Spleen (tissue), 11 donors: ENCODE measurements around the gene RNPEPL1. TPM values are rescaled to one million over a fixed set of nuclear protein-coding genes. Genes with fewer than 3 reads are reported as not detected.

Experiments used
- DNase-seq: peaks from one replicate; pipeline ENCODE4 v3.0.0-alpha.2; 2020
- H3K27ac ChIP-seq, 8 donors: fragments of 200-600 bp; sonication (generic) in 7 of 8; 1 replicate in 4 of 8; 2 replicates in 4 of 8; pipeline versions ENCODE4 v1.5.0 to v1.8.0; 2016 to 2021; ENCODE audit warnings: inconsistent platforms in 4 of 8, mild to moderate bottlenecking in 4 of 8, moderate library complexity in 1 of 8
- H3K27me3 ChIP-seq, 7 donors: fragments of 200-600 bp; sonication (generic) in 6 of 7; replicated peaks in 1 of 7; 1 replicate in 4 of 7; 2 replicates in 3 of 7; pipeline versions ENCODE4 v1.5.0 to v1.8.0; 2016 to 2021; ENCODE audit warnings: inconsistent platforms in 3 of 7, mild to moderate bottlenecking in 1 of 7
- H3K36me3 ChIP-seq, 6 donors: fragments of 200-600 bp; sonication (generic) in 5 of 6; 1 replicate in 4 of 6; 2 replicates in 2 of 6; pipeline versions ENCODE4 v1.5.0 to v1.8.0; 2016 to 2021; ENCODE audit warnings: inconsistent platforms in 2 of 6
- H3K4me1 ChIP-seq, 6 donors: fragments of 200-600 bp; sonication (generic) in 5 of 6; 1 replicate in 3 of 6; 2 replicates in 3 of 6; pipeline versions ENCODE4 v1.5.0 to v1.8.0; 2016 to 2021; ENCODE audit warnings: inconsistent platforms in 3 of 6
- H3K4me3 ChIP-seq, 8 donors: fragments of 200-600 bp; sonication (generic) in 7 of 8; 1 replicate in 4 of 8; 2 replicates in 4 of 8; pipeline versions ENCODE4 v1.5.0 to v1.8.0; 2016 to 2021; ENCODE audit warnings: inconsistent platforms in 4 of 8, mild to moderate bottlenecking in 4 of 8, moderate library complexity in 2 of 8
- H3K9me3 ChIP-seq, 8 donors: fragments of 200-600 bp; sonication (generic) in 7 of 8; 1 replicate in 4 of 8; 2 replicates in 4 of 8; pipeline versions ENCODE4 v1.5.0 to v1.8.0; 2016 to 2021; ENCODE audit warnings: inconsistent platforms in 4 of 8
- CTCF ChIP-seq, 11 experiments: fragments of 200-600 bp in 7 of 11; fragments of 450-650 bp in 4 of 11; sonication (generic) in 4 of 11; IDR thresholded peaks in 8 of 11; conservative IDR thresholded peaks in 3 of 11; 1 replicate in 7 of 11; 2 replicates in 4 of 11; pipeline versions ENCODE4 v1.4.0 to v1.8.0; 2016 to 2021; ENCODE audit warnings: antibody characterized with exemption in 11 of 11, inconsistent platforms in 4 of 11, mild to moderate bottlenecking in 1 of 11
- POLR2A ChIP-seq, 3 donors: fragments of 450-650 bp; IDR thresholded peaks; one replicate each; pipeline ENCODE4 v1.5.1; 2017; ENCODE audit warnings: antibody characterized with exemption in 3 of 3, mild to moderate bottlenecking in 1 of 3
- POLR2AphosphoS5 ChIP-seq, 3 donors: sonication (generic); formaldehyde crosslinking; IDR thresholded peaks; one replicate each; pipeline ENCODE4 v1.5.1; 2017; ENCODE audit warnings: antibody characterized with exemption in 3 of 3
- WGBS, 5 donors: extraction: QIAGEN DNeasy Blood & Tissue Kit in 3 of 5; methylation state at CpG; one replicate each; pipeline versions ENCODE4 v1.1.5 to v1.1.7; 2013 to 2018; 5-methylcytosine and 5-hydroxymethylcytosine counted together
- intact Hi-C: fragments of 100-400 bp; cut with DNase I; formaldehyde crosslinking; loops from one replicate; pipeline ENCODE4 v1.15.0; 2023; ENCODE audit warnings: low total_unique reads
- polyA plus RNA-seq, 3 donors: library from polyadenylated mRNA; stranded (reverse); fragments of 200-250 nt; gene quantifications; one replicate each; pipeline ENCODE4 v1.2.1, GENCODE V29; 2013
- total RNA-seq, 7 donors: library from RNA; depleted of rRNA in 3 of 7; stranded (reverse); fragments of >200 nt in 3 of 7; fragmentation: NEBNext Ultra II Directional in 4 of 7; extraction: Animal tissue kit (Norgen Biotek cat#: 25700) in 4 of 7; gene quantifications; one replicate each; pipeline versions ENCODE4 v1.1.0 to v1.2.1, GENCODE V29; 2016 to 2021
- donor health status: healthy with polysubstance abuse.
- donor health status: DM: no; HTN: no; CAD: no; lungs with moderate emphysema.
- donor health status: DM: no; HTN: no; CAD: no.
- donor health status: Bipolar disorder and iron deficiency.
- donor health status: healthy.
- donor health status: DM: no; HTN: no; CAD: no.
- donor health status: DM: yes; HTN: yes; CAD: no.

Gene RNPEPL1
- total and polyA plus RNA-seq, 10 donors = 57.2 to 165 (median 87.4) TPM

- DNase-seq = peak; percentile 54
- peaks cover 0 to 9% (median 4%) of the 10 kb centered on the region in 8 donors for H3K9me3 ChIP-seq
- peaks cover 0 to 33% (median 2%) of the 10 kb centered on the region in 6 donors for H3K36me3 ChIP-seq
- H3K27ac ChIP-seq = no peak overlapping the region
- peaks cover 0 to 45% (median 34%) of the 10 kb centered on the region in 6 donors for H3K4me1 ChIP-seq
- no peaks in the 10 kb centered on the region for H3K27me3 ChIP-seq
- WGBS, 5 donors = 88 to 93% (median 91%) methylated on average over 17 of the region's 17 CpGs
- H3K4me3 ChIP-seq = no peak overlapping the region
- TF ChIP-seq CTCF (IDR thresholded peaks at IDR 0.05 in 8 of 11, conservative IDR thresholded peaks at IDR 0.05 in 3 of 11) = no peak
- TF ChIP-seq POLR2A (IDR thresholded peaks at IDR 0.05) = no peak
- TF ChIP-seq POLR2AphosphoS5 (IDR thresholded peaks at IDR 0.05) = no peak
- intact Hi-C loops = no loop called here
These were observed 59.6 kb downstream of the RNPEPL1 start for GRCh38 chr2:240627736-240628506.

GRCh38 chr2:240628507-240628807, 60.2 kb downstream of the RNPEPL1 start:
- TF ChIP-seq POLR2AphosphoS5 (IDR thresholded peaks at IDR 0.05) (no peak), POLR2A (IDR thresholded peaks at IDR 0.05) (no peak), CTCF (IDR thresholded peaks at IDR 0.05 in 8 of 11, conservative IDR thresholded peaks at IDR 0.05 in 3 of 11) (no peak)
- no peak for DNase-seq
- Histone ChIP-seq H3K27ac (no peak overlapping the region), H3K9me3 (peaks cover 0 to 14% (median 8%) of the 10 kb centered on the region in 8 donors), H3K27me3 (no peaks in the 10 kb centered on the region), H3K4me3 (no peak overlapping the region), H3K4me1 (peaks cover 0 to 39% (median 30%) of the 10 kb centered on the region in 6 donors), H3K36me3 (peaks cover 0 to 33% (median 2%) of the 10 kb centered on the region in 6 donors)
- 86 to 95% (median 93%) methylated on average over 6 to 7 of the region's 7 CpGs for whole genome bisulfite sequencing, 5 donors
- intact Hi-C loops = no loop called here

GRCh38 chr2:240628808-240629618, 60.7 kb downstream of the RNPEPL1 start:
- Histone ChIP-seq H3K9me3 (peaks cover 0 to 20% (median 14%) of the 10 kb centered on the region in 8 donors), H3K27ac (no peak overlapping the region), H3K27me3 (no peaks in the 10 kb centered on the region), H3K4me1 (peaks cover 0 to 34% (median 25%) of the 10 kb centered on the region in 6 donors), H3K4me3 (no peak overlapping the region), H3K36me3 (peaks cover 0 to 33% (median 2%) of the 10 kb centered on the region in 6 donors)
- 77 to 84% (median 82%) methylated on average over 12 to 20 of the region's 20 CpGs for WGBS, 5 donors
- DNase-seq = peak; percentile 64
- intact Hi-C loops = no loop called here
- no peak for TF ChIP-seq POLR2AphosphoS5 (IDR thresholded peaks at IDR 0.05)
- no peak for TF ChIP-seq POLR2A (IDR thresholded peaks at IDR 0.05)
- no peak for TF ChIP-seq CTCF (IDR thresholded peaks at IDR 0.05 in 8 of 11, conservative IDR thresholded peaks at IDR 0.05 in 3 of 11)

GRCh38 chr2:240629619-240629967, 61.3 kb downstream of the RNPEPL1 start:
- peaks cover 0 to 28% (median 20%) of the 10 kb centered on the region in 6 donors for H3K4me1 ChIP-seq
- H3K9me3 ChIP-seq = peaks cover 0 to 26% (median 20%) of the 10 kb centered on the region in 8 donors
- TF ChIP-seq CTCF (IDR thresholded peaks at IDR 0.05 in 8 of 11, conservative IDR thresholded peaks at IDR 0.05 in 3 of 11) = no peak
- no peak for TF ChIP-seq POLR2AphosphoS5 (IDR thresholded peaks at IDR 0.05)
- TF ChIP-seq POLR2A (IDR thresholded peaks at IDR 0.05) = no peak
- no peak overlapping the region for H3K4me3 ChIP-seq
- no peak for DNase-seq
- 76 to 94% (median 78%) methylated on average over 4 to 5 of the region's 5 CpGs for WGBS, 5 donors
- intact Hi-C loops = no loop called here
- H3K36me3 ChIP-seq = peaks cover 0 to 33% (median 2%) of the 10 kb centered on the region in 6 donors
- H3K27me3 ChIP-seq = no peaks in the 10 kb centered on the region
- H3K27ac ChIP-seq = no peak overlapping the region
